CD4-positive, alpha-beta T cell treated with Interleukin-15 for 4 hours (primary cell): Measurements from ENCODE around the gene OSMR.

ENCODE experiments used
- DNase-seq: peaks from one replicate; pipeline ENCODE4 v3.0.0-alpha.2; 2020; ENCODE audit warnings: low spot score

Gene OSMR

DNA sequence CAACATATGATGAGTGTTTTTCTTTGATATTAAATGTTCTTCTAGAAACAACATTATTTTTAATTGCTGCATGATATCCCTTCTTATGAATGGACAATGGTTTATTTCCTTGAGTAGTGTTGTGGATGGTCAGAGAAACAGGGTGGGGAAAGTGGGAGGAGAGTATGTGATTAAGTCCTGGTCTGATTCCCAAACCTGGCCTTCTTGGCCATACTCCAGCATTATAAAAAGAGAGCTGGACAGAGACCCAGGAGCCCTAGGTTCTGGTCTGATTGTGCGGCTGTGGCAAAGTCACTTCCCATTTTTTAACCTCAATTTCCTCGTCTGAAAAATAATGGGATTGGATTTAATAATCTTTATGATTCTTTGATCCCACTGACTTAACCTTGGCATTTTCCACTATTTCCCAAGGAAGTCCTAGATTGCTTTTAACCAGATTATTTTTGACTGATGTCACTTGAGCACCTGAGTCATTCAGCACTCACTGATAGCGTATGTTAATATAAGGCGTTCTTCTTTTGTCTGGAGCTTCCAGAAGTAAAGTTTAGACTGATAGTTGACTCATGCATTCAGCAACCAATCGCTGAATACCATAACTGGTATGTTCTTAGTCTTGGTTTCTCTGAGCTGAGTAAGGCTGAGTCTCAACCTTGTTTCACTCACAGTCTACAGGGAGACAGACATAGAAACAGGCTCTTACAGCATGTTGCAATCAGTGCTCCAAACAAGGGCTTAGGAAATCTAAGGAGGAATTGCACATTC is 26.2 kb downstream of the OSMR start:
- no peak for DNase-seq

- no peak for DNase-seq
These were observed 27.0 kb downstream of the OSMR start for GRCh38 chr5:38872826-38873225.

GRCh38 chr5:38874948-38875456 is 29.2 kb downstream of the OSMR start:
- no peak for DNase-seq

GRCh38 chr5:38878391-38879077 is 32.7 kb downstream of the OSMR start:
- no peak for DNase-seq

DNA sequence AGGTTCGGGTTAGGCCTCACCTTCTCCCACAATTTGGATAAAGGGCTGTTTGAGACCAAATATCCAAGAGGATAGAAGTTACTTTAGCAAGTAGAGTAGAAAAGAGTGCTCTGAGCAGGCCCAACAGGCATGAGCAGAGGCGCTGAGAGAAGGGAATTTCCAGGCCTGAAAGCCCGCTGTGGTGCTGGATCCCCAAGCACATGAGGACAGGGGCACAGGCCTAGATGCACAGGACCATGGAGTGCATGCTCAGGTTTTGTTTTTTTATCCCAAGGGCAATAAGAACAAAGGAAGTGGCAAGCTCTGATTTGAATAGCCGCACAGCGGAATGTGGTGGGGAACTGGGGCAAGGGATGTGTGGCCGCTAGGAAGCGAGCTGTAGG is 33.3 kb downstream of the OSMR start:
- no peak for DNase-seq

DNA sequence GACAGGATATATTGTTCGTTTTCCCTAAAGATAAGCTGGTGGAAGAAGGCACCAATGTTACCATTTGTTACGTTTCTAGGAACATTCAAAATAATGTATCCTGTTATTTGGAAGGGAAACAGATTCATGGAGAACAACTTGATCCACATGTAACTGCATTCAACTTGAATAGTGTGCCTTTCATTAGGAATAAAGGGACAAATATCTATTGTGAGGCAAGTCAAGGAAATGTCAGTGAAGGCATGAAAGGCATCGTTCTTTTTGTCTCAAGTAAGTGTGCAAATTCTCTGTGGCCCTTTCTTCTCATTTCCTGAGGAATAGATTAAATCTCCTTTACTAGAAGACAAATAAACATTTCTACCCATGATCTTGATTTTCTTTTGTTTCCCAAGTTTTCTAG is 38.0 kb downstream of the OSMR start:
- no peak for DNase-seq

- no peak for DNase-seq
These were observed 39.4 kb downstream of the OSMR start for GRCh38 chr5:38885208-38885607.

- no peak for DNase-seq
These were observed 42.2 kb downstream of the OSMR start for GRCh38 chr5:38888041-38888440.

GRCh38 chr5:38889424-38889823 is 43.6 kb downstream of the OSMR start:
- DNase-seq = no peak

DNA sequence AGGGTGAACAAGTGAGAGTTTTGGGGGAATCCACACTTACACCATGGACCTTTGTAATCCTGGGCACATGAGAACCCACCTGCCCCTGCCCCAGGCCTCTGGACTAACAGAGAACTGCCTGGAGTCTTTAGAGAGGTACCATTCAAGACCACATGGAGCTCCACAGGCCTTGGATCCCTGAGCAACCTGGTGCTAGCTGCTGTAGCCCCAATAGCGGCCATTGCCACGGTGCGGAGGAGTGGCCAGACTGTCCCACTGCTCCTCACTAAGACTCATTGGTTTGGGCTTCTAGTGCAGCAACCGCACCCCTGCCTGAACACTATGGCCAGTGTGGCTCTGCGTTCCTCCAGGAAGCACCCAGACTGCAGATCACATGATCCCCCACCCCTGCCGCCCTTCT is 45.8 kb downstream of the OSMR start:
- DNase-seq = no peak

GRCh38 chr5:38892363-38892762 is 46.6 kb downstream of the OSMR start:
- DNase-seq = no peak

- DNase-seq = no peak
These were observed 50.9 kb downstream of the OSMR start for GRCh38 chr5:38896760-38897159.

DNA sequence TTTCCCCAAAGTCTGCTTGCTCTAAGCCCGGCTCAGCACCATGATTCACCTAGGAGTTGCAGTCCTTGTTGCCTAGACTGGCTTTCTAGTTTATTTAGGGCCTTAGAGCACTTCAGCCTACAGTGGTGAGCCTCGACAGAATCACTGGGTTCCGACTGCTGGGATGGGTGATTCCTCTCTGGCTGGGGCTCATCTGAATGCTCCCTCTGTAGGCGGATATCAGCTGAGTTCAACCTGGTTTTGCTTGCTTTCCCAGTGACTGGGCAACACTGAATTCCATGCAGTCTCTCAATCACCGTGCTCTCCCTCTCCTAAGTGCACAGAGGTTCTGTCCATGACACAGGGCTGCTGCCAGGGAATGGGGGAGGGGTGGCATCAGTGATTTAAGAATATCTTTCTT is 54.1 kb downstream of the OSMR start:
- no peak for DNase-seq

GRCh38 chr5:38905516-38905915 is 59.7 kb downstream of the OSMR start:
- DNase-seq = no peak

- no peak for DNase-seq
These were observed 60.7 kb downstream of the OSMR start for GRCh38 chr5:38906503-38906902.

DNA sequence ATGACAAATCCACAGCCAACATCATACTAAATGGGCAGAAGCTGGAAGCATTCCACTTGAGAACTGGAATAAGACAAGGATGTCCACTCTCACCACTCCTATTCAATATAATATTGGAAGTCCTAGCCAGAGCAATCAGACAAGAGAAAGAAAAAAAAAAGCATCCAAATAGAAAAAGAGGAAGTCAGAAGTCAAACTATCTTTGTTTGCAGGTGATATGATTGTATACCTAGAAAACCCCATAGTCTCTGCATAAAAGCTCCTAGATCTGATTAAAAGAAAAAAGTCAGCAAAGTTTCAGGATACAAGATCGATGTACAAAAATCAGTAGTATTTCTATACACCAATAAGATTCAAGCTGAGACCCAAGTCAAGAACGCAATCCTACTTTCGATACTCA is 66.1 kb downstream of the OSMR start:
- no peak for DNase-seq

DNA sequence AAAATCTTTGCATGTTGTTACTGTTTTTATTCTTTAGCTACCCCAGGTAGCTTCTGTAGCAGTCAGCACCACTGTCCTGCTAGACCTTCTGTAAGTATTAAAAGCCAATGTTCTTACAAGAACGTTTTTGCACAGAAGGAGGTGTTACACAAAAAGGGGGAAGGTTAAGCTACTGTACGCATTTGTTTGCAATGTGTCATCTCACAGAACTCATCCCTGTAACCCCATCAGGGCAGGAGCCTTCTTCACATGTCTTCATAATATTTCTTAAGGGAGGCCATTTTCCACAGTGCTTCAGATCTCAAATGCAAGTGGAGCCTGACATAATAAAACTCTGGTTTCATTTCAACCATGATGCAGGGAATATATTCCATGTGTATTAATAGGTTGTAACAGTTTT is 67.9 kb downstream of the OSMR start:
- no peak for DNase-seq

DNA sequence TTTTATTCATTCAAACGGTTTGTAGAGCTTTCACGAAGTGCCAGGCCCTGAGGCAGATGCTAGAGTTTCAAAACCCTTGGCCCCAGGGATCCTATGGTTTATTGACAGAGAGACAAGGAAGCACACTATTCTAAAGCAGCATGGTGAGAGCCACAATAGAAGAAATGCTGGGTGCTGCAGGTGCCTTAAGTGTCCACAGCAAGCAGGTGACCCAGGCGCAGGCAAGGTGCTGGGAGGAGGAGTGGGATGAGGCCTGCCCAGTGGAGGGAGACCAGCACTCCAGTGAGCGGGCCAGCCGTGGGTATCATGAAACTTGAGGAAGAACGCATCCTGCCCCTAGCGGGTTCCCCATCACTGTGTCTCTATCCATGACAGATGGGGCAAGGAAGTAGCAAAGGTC is 71.0 kb downstream of the OSMR start:
- no peak for DNase-seq

GRCh38 chr5:38921174-38921573 is 75.4 kb downstream of the OSMR start:
- no peak for DNase-seq

- peak; percentile 40 for DNase-seq
These were observed 76.4 kb downstream of the OSMR start for GRCh38 chr5:38922199-38922598.

GRCh38 chr5:38923661-38924451 is 78.0 kb downstream of the OSMR start:
- DNase-seq = no peak

DNA sequence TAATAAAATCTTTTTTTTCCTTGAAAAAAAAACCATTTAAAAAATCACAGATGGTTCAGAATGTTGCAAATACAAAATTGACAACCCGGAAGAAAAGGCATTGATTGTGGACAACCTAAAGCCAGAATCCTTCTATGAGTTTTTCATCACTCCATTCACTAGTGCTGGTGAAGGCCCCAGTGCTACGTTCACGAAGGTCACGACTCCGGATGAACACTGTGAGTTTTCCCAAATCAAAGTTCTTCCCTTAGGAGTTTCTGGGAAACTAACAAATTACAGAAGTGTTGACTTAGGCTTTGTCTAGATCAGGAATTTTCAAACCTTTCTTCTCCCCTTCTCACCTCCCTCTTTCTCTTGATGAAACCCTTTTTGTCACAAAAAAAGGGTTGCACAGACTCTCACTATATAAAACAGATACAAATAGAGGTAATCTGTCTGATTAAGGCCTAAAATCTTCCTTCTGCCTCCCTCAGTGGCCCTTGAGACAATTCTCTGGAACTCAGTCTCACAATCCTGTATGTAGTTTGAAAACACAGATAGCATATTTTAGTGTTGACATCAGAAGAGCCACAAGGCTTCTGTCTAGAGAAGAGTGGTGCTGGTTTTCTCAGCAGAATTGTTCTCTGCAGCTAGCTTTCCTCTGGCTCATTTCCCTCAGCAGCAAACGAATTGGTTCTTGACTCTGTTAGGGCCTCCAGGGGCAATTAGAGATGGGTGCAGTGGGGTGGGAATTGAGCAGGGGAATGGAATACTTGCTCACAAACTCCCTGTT is 79.5 kb downstream of the OSMR start:
- no peak for DNase-seq
